Naive thymus-derived CD8-positive, alpha-beta T cell (primary cell): ENCODE data around the gene CCT8. TPM values are rescaled to one million over a fixed set of nuclear protein-coding genes. Genes with fewer than 3 reads are reported as not detected.
"Not testable (repeated sequence)": the region's sequence is repeated elsewhere in the genome, so short reads cannot be mapped to it uniquely, and the experiment has no call there.

Source experiments
- ATAC-seq, 2 donors: fragments of 150-1000 bp; cut with Tn5 transposase in 1 of 2; sonication (Bioruptor Pico), chemical (Tn5 transposase) in 1 of 2; 1 replicate in 1 of 2; 2 replicates in 1 of 2; pipeline ENCODE4 v1.10.0; 2021; ENCODE audit warnings: mild to moderate bottlenecking in 2 of 2, moderate library complexity in 2 of 2
- POLR2A ChIA-PET: fragments of 350-600 bp; sonication (Branson Sonifier 250); formaldehyde crosslinking; loops from one replicate; lab custom pipeline; 2021; ENCODE audit warnings: antibody characterized with exemption; lab: Charles Lee
- DNase-seq, 10 donors: peaks; one replicate each; pipeline versions ENCODE4 v3.0.0 to v3.0.0-alpha.2; 2020 to 2022
- H3K27ac Mint-ChIP-seq, 10 donors: one replicate each; pipeline ENCODE4 v1.8.0; 2020 to 2022; ENCODE audit warnings: mild to moderate bottlenecking in 10 of 10, mixed read lengths in 10 of 10, moderate library complexity in 4 of 10, inconsistent platforms in 1 of 10
- H3K27me3 Mint-ChIP-seq, 5 donors: one replicate each; pipeline ENCODE4 v1.8.0; 2021 to 2022; ENCODE audit warnings: mixed read lengths in 5 of 5
- H3K36me3 Mint-ChIP-seq, 3 donors: one replicate each; pipeline ENCODE4 v1.8.0; 2020 to 2022; ENCODE audit warnings: mixed read lengths in 3 of 3, mild to moderate bottlenecking in 2 of 3, inconsistent platforms in 1 of 3
- H3K4me1 Mint-ChIP-seq, 4 donors: one replicate each; pipeline ENCODE4 v1.8.0; 2021 to 2022; ENCODE audit warnings: mixed read lengths in 4 of 4
- H3K4me3 Mint-ChIP-seq, 10 donors: one replicate each; pipeline ENCODE4 v1.8.0; 2020 to 2022; ENCODE audit warnings: mild to moderate bottlenecking in 10 of 10, mixed read lengths in 10 of 10, moderate library complexity in 6 of 10, inconsistent platforms in 1 of 10
- H3K9me3 Mint-ChIP-seq, 9 donors: one replicate each; pipeline ENCODE4 v1.8.0; 2020 to 2022; ENCODE audit warnings: mixed read lengths in 9 of 9, mild to moderate bottlenecking in 3 of 9, inconsistent platforms in 1 of 9, moderate library complexity in 1 of 9
- polyA plus RNA-seq, 3 donors: library from polyadenylated mRNA; unstranded; fragments of 300-500 nt; fragmentation: Illumina TruSeq; gene quantifications; one replicate each; pipeline ENCODE4 v1.2.3, GENCODE V29; 2021
- total RNA-seq, 8 experiments: library from RNA in 2 of 8; stranded (reverse) in 2 of 8; gene quantifications; one replicate each; pipeline ENCODE4 v1.2.3 and lab custom pipeline; 2021 to 2026

Gene CCT8
- total and polyA plus RNA-seq, 5 experiments from 2014 or later: 130 to 182 (median 148) TPM

- peak overlapping the region in 1 of 10 donors; percentile 90 for H3K27ac Mint-ChIP-seq
- H3K4me3 Mint-ChIP-seq: no peak overlapping the region
- POLR2A ChIA-PET: no interaction called here
- peaks cover 0 to 30% (median 20%) of the 10 kb centered on the region in 3 donors for H3K36me3 Mint-ChIP-seq
- no peak for DNase-seq
- H3K27me3 Mint-ChIP-seq: no peaks in the 10 kb centered on the region
- H3K4me1 Mint-ChIP-seq: peaks cover 2 to 7% (median 3%) of the 10 kb centered on the region in 4 donors
- no peak for ATAC-seq
- no peaks in the 10 kb centered on the region for H3K9me3 Mint-ChIP-seq
Observed at GRCh38 chr21:29091033-29091432, 17.6 kb upstream of the CCT8 start.

- peak overlapping the region in 1 of 10 donors; percentile 29 for H3K27ac Mint-ChIP-seq
- peaks cover 5 to 37% (median 25%) of the 10 kb centered on the region in 4 donors for H3K4me1 Mint-ChIP-seq
- ATAC-seq: no peak
- DNase-seq: no peak
- H3K4me3 Mint-ChIP-seq: no peak overlapping the region
- no peaks in the 10 kb centered on the region for H3K27me3 Mint-ChIP-seq
- H3K36me3 Mint-ChIP-seq: peaks cover 0 to 7% (median 4%) of the 10 kb centered on the region in 3 donors
- POLR2A ChIA-PET: interaction anchor here (2.8 kb wide), 1 partner anchor 9 kb away, joined by 10 read pairs; no protein-coding TSS in a partner anchor
- H3K9me3 Mint-ChIP-seq: no peaks in the 10 kb centered on the region
Observed at GRCh38 chr21:29085106-29085752, 11.8 kb upstream of the CCT8 start.

GRCh38 chr21:29084372-29084771, 10.9 kb upstream of the CCT8 start:
- no peak overlapping the region for H3K4me3 Mint-ChIP-seq

GRCh38 chr21:29083306-29083705, 9.9 kb upstream of the CCT8 start:
- H3K27ac Mint-ChIP-seq: peak overlapping the region in 8 of 10 donors; percentile 37 to 94 (median 66)
- H3K36me3 Mint-ChIP-seq: peaks cover 0 to 7% (median 4%) of the 10 kb centered on the region in 3 donors
- H3K4me3 Mint-ChIP-seq: no peak overlapping the region

More at GRCh38 chr21:29084372-29084771, 10.9 kb upstream of the CCT8 start:
- Mint-ChIP-seq H3K27ac (peak overlapping the region in 1 of 10 donors; percentile 5), H3K36me3 (peaks cover 0 to 7% (median 4%) of the 10 kb centered on the region in 3 donors), H3K27me3 (no peaks in the 10 kb centered on the region), H3K4me1 (peaks cover 12 to 43% (median 30%) of the 10 kb centered on the region in 4 donors), H3K9me3 (no peaks in the 10 kb centered on the region)
- ATAC-seq (no peak), DNase-seq (no peak)
- POLR2A ChIA-PET: no interaction called here

GRCh38 chr21:29082046-29082815, 8.8 kb upstream of the CCT8 start:
- H3K27ac Mint-ChIP-seq: peak overlapping the region in 8 of 10 donors; percentile 10 to 94 (median 84)
- H3K4me3 Mint-ChIP-seq: no peak overlapping the region
- POLR2A ChIA-PET: interaction anchor here (1.1 kb wide), 1 partner anchor 9 kb away, joined by 8 read pairs; the partner anchor contains the start of gene CCT8

More at GRCh38 chr21:29083306-29083705, 9.9 kb upstream of the CCT8 start:
- ATAC-seq: no peak
- peaks cover 0 to 3% (median 0%) of the 10 kb centered on the region in 9 donors for H3K9me3 Mint-ChIP-seq
- no peaks in the 10 kb centered on the region for H3K27me3 Mint-ChIP-seq
- no peak for DNase-seq
- H3K4me1 Mint-ChIP-seq: peaks cover 20 to 54% (median 41%) of the 10 kb centered on the region in 4 donors
- POLR2A ChIA-PET: no interaction called here

GRCh38 chr21:29080454-29080941, 7.0 kb upstream of the CCT8 start:
- peak in 4 of 10 donors; percentile 18 to 67 (median 30) for DNase-seq

More at GRCh38 chr21:29082046-29082815, 8.8 kb upstream of the CCT8 start:
- Mint-ChIP-seq H3K9me3 (peaks cover 0 to 3% (median 0%) of the 10 kb centered on the region in 9 donors), H3K27me3 (no peaks in the 10 kb centered on the region), H3K4me1 (peaks cover 20 to 62% (median 50%) of the 10 kb centered on the region in 4 donors), H3K36me3 (peaks cover 0 to 7% (median 4%) of the 10 kb centered on the region in 3 donors)
- ATAC-seq (no peak), DNase-seq (no peak)

GRCh38 chr21:29078869-29079767, 5.7 kb upstream of the CCT8 start:
- POLR2A ChIA-PET: interaction anchor here (0.6 to 5.2 kb wide), 7 partner anchors 9 to 370 kb away, joined by 3 to 39 read pairs (median 5); partner anchors contain the start of genes BACH1, LTN1 and USP16
- DNase-seq: peak in 7 of 10 donors; percentile 35 to 67 (median 46)
- Mint-ChIP-seq H3K9me3 (peaks cover 0 to 3% (median 0%) of the 10 kb centered on the region in 9 donors), H3K27me3 (no peaks in the 10 kb centered on the region), H3K27ac (peak overlapping the region; percentile 78 to 96 (median 94)), H3K36me3 (no peaks in the 10 kb centered on the region), H3K4me3 (peak overlapping the region; percentile 29 to 92 (median 68)), H3K4me1 (peaks cover 27 to 74% (median 70%) of the 10 kb centered on the region in 4 donors)
- peak; percentile 22 to 47 for ATAC-seq

More at GRCh38 chr21:29080454-29080941, 7.0 kb upstream of the CCT8 start:
- peak overlapping the region; percentile 4 to 92 (median 59) for H3K4me3 Mint-ChIP-seq
- no peaks in the 10 kb centered on the region for H3K27me3 Mint-ChIP-seq
- POLR2A ChIA-PET: interaction anchor here (5.2 kb wide), 1 partner anchor 78 kb away, joined by 31 read pairs; no protein-coding TSS in a partner anchor
- peak; percentile 19 to 29 for ATAC-seq
- peaks cover 26 to 72% (median 64%) of the 10 kb centered on the region in 4 donors for H3K4me1 Mint-ChIP-seq
- peaks cover 0 to 3% (median 0%) of the 10 kb centered on the region in 9 donors for H3K9me3 Mint-ChIP-seq
- peak overlapping the region; percentile 78 to 96 (median 94) for H3K27ac Mint-ChIP-seq
- H3K36me3 Mint-ChIP-seq: no peaks in the 10 kb centered on the region

GRCh38 chr21:29077651-29078090, 4.2 kb upstream of the CCT8 start:
- Mint-ChIP-seq H3K36me3 (peaks cover 0 to 5% (median 3%) of the 10 kb centered on the region in 3 donors), H3K9me3 (peaks cover 0 to 3% (median 0%) of the 10 kb centered on the region in 9 donors), H3K4me1 (peaks cover 36 to 82% (median 75%) of the 10 kb centered on the region in 4 donors), H3K27ac (peak overlapping the region; percentile 86 to 97 (median 94)), H3K27me3 (no peaks in the 10 kb centered on the region), H3K4me3 (peak overlapping the region; percentile 58 to 94 (median 85))
- POLR2A ChIA-PET: interaction anchor here (1.1 to 5.2 kb wide), 10 partner anchors 9 to 372 kb away, joined by 3 to 39 read pairs (median 9); partner anchors contain the start of genes LTN1, RWDD2B and USP16
- DNase-seq (peak in 2 of 10 donors; percentile 13 to 41), ATAC-seq (no peak)

GRCh38 chr21:29076731-29077640, 3.5 kb upstream of the CCT8 start:
- Mint-ChIP-seq H3K4me3 (peak overlapping the region; percentile 58 to 94 (median 85)), H3K4me1 (peaks cover 40 to 83% (median 79%) of the 10 kb centered on the region in 4 donors), H3K27ac (peak overlapping the region; percentile 86 to 98 (median 94))
- POLR2A ChIA-PET: interaction anchor here (0.6 to 5.2 kb wide), 11 partner anchors 10 to 372 kb away, joined by 3 to 39 read pairs (median 9); partner anchors contain the start of genes LTN1, RWDD2B and USP16
- peak; percentile 45 to 94 (median 78) for DNase-seq
- ATAC-seq: peak in 1 of 2 donors; percentile 18
- H3K27me3 Mint-ChIP-seq, H3K36me3 Mint-ChIP-seq, H3K9me3 Mint-ChIP-seq: not testable (repeated sequence)
